Erythroblast (primary cell): Measurements from ENCODE around the gene PLCB4.

ENCODE experiments used
- GATA1 ChIP-seq: IDR thresholded peaks from 2 replicates; pipeline ENCODE4 v1.6.1; 2011; ENCODE audit warnings: low read depth, mild to moderate bottlenecking, control low read depth, low read length, moderate library complexity
- POLR2A ChIP-seq: IDR thresholded peaks from 2 replicates; pipeline ENCODE4 v1.6.1; 2011; ENCODE audit warnings: mild to moderate bottlenecking, low read length

DNA sequence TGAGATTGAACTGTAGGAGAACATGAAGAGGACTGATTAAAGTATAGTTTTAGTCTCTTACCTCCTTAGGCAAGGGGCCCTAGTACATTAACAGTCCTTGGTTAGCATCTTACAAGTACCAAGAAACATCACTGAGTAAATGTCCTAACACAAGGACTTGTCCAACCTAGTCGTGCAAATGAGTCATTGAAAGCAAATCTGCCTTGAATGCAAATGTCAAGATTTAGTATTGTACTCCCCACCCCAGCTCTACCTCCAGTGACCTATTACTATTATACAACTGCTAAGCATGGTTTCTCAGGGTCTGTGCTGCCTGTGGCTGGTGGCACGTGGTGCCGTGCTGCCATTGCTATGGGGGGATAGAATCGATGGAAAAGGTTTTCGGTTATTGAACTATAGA lies 138.4 kb downstream of the PLCB4 start:
- no peak for TF ChIP-seq POLR2A
- TF ChIP-seq GATA1: no peak
